Endothelial cell (in vitro differentiated cells): ENCODE measurements around the gene LUC7L. TPM values are rescaled to one million over a fixed set of nuclear protein-coding genes. Genes with fewer than 3 reads are reported as not detected.

ENCODE experiments used
- DNase-seq: peaks from one replicate; pipeline ENCODE4 v3.0.0; 2021; ENCODE audit warnings: low spot score
- H3K27ac Mint-ChIP-seq: one replicate; pipeline ENCODE4 v1.8.0; 2021; ENCODE audit warnings: mixed read lengths, inconsistent platforms; ENCODE audit not compliant: unreplicated experiment
- H3K27me3 Mint-ChIP-seq: one replicate; pipeline ENCODE4 v1.8.0; 2021; ENCODE audit warnings: mild to moderate bottlenecking, moderate library complexity, mixed read lengths, inconsistent platforms; ENCODE audit not compliant: unreplicated experiment
- H3K36me3 Mint-ChIP-seq: one replicate; pipeline ENCODE4 v1.8.0; 2021; ENCODE audit warnings: mild to moderate bottlenecking, low read depth, mixed read lengths, inconsistent platforms; ENCODE audit not compliant: unreplicated experiment
- H3K4me1 Mint-ChIP-seq: one replicate; pipeline ENCODE4 v1.8.0; 2021; ENCODE audit warnings: mild to moderate bottlenecking, mixed read lengths, inconsistent platforms; ENCODE audit not compliant: unreplicated experiment
- H3K4me3 Mint-ChIP-seq: one replicate; pipeline ENCODE4 v1.8.0; 2021; ENCODE audit warnings: mild to moderate bottlenecking, mixed read lengths, inconsistent platforms; ENCODE audit not compliant: unreplicated experiment
- H3K9me3 Mint-ChIP-seq: one replicate; pipeline ENCODE4 v1.8.0; 2021; ENCODE audit warnings: mixed read lengths, inconsistent platforms; ENCODE audit not compliant: unreplicated experiment
- total RNA-seq: library from RNA; stranded (reverse); fragmentation: NEBNext Ultra II Directional; extraction: Animal tissue kit (Norgen Biotek cat#: 25700); gene quantifications from one replicate; pipeline ENCODE4 v1.2.1, GENCODE V29; 2021; ENCODE audit not compliant: unreplicated experiment
- TF ChIP-seq, protein P1 (sequence below): fragments of 200-600 bp; sonication (generic); IDR thresholded peaks from one replicate; pipeline ENCODE4 v1.5.0; 2021; ENCODE audit warnings: antibody characterized with exemption; ENCODE audit not compliant: unreplicated experiment

LUC7L gene
- total RNA-seq, 1 donor from 2014 or later, result 92.2 TPM

DNA sequence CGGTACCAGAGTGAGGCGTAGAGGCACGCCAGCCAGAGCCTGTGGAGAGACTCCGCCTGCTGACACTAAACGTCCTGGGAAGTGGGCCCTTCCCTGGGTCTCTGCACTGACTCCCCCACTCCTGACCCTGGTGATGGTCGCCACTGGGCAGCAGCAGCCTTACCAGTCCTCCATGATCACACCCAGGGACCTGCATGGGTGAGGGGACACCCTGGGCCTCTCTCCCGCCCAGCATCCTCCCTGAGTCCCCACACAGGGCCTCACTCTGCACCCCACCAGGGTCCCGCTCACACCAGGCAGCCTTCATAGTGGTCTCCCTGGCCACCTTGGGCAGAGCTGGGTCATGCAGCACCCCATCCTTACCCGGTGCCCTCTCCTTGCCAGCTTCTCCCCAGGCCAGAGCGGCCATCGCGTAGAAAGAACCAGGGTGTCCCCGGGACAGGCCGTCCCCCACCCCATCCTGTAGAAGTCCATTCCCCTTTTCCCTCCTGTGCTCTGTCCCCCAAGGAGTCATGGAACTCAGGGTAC lies 35.8 kb upstream of the LUC7L start:
- no peak for DNase-seq
- H3K4me1 Mint-ChIP-seq, result no peaks in the 10 kb centered on the region
- no peak overlapping the region for H3K4me3 Mint-ChIP-seq
- H3K36me3 Mint-ChIP-seq, result peaks cover 20% of the 10 kb centered on the region
- peaks cover 6% of the 10 kb centered on the region for H3K27me3 Mint-ChIP-seq
- TF ChIP-seq, protein P1, sequence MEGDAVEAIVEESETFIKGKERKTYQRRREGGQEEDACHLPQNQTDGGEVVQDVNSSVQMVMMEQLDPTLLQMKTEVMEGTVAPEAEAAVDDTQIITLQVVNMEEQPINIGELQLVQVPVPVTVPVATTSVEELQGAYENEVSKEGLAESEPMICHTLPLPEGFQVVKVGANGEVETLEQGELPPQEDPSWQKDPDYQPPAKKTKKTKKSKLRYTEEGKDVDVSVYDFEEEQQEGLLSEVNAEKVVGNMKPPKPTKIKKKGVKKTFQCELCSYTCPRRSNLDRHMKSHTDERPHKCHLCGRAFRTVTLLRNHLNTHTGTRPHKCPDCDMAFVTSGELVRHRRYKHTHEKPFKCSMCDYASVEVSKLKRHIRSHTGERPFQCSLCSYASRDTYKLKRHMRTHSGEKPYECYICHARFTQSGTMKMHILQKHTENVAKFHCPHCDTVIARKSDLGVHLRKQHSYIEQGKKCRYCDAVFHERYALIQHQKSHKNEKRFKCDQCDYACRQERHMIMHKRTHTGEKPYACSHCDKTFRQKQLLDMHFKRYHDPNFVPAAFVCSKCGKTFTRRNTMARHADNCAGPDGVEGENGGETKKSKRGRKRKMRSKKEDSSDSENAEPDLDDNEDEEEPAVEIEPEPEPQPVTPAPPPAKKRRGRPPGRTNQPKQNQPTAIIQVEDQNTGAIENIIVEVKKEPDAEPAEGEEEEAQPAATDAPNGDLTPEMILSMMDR, result no peak
- H3K9me3 Mint-ChIP-seq, result no peaks in the 10 kb centered on the region
- H3K27ac Mint-ChIP-seq, result no peak overlapping the region

DNA sequence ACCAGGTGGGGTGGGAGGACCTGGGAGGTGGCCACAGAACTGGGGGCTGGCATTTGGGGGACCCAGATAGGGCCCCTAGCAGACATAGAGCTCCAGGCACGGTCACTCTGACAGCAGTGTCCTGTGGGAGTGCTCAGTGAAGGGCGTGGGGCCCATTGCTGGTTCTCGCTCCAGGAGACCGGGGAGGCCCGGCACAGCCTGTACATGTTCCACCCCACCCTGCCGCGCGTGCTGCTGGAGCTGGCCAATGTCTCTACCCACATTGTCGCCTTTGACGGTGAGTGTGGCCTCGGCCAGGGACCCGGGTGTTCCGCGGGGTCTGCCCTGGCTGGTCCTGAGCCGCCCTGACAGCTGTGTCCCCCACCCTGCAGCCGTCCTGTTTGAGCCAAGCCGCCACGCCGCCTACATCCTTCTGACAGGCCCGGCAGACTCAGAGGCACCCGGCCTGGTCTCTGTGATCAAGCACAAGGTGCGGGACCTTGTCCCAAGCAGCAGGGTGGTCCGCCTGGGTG lies 35.2 kb upstream of the LUC7L start:
- H3K4me1 Mint-ChIP-seq, result no peaks in the 10 kb centered on the region
- no peak overlapping the region for H3K4me3 Mint-ChIP-seq
- no peak for DNase-seq
- H3K27me3 Mint-ChIP-seq, result peaks cover 4% of the 10 kb centered on the region
- H3K27ac Mint-ChIP-seq, result no peak overlapping the region
- no peaks in the 10 kb centered on the region for H3K9me3 Mint-ChIP-seq
- TF ChIP-seq, protein P1, result no peak
- H3K36me3 Mint-ChIP-seq, result peaks cover 20% of the 10 kb centered on the region

DNA sequence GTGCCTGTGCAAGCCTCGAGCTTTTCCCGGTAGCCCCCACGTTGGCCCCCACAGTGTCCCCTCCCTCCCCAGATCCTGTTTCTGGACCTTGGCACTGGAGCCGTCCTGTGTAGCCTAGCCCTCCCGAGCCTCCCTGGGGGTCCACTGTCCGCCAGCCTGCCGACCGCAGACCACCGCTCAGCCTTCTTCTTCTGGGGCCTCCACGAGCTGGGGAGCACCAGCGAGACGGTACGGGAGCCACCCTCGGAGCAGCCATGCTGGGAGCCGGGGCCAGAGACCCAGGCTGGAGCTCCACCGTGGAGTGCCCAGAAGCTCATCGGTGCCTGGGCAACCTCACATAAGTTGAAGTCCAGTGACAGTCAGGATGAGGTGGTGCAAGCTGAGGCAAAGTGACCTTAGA lies 34.7 kb upstream of the LUC7L start:
- no peaks in the 10 kb centered on the region for H3K4me1 Mint-ChIP-seq
- no peaks in the 10 kb centered on the region for H3K9me3 Mint-ChIP-seq
- H3K27me3 Mint-ChIP-seq, result peaks cover 4% of the 10 kb centered on the region
- TF ChIP-seq, protein P1, result no peak
- no peak overlapping the region for H3K4me3 Mint-ChIP-seq
- H3K36me3 Mint-ChIP-seq, result peaks cover 20% of the 10 kb centered on the region
- no peak for DNase-seq
- no peak overlapping the region for H3K27ac Mint-ChIP-seq

DNA sequence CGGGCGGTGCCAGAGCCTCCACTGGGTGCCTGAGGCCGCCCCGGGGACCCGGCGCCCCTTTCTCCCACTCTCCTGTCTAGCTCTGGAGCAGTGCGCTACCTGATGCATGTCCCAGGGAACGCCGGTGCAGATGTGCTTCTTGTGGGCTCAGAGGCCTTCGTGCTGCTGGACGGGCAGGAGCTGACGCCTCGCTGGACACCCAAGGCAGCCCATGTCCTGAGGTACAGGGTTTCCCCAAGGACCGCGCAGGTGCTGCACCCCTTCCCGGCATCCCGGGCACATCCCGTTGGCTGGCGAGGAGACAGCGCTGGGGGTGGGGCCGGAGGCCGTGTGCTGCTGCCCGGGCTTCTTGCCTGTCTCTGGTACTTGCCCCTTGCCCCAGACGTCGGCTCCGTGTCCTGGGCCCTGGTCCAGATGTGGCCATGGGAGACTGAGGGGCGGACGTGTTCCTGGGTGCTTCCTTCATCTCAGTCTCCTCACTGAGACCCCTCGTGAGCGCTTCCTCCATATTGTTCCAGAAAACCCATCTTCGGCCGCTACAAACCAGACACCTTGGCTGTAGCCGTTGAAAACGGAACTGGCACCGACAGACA lies 34.0 kb upstream of the LUC7L start:
- Mint-ChIP-seq H3K9me3 (no peaks in the 10 kb centered on the region), H3K4me1 (no peaks in the 10 kb centered on the region), H3K36me3 (peaks cover 20% of the 10 kb centered on the region), H3K27me3 (peaks cover 4% of the 10 kb centered on the region), H3K27ac (no peak overlapping the region), H3K4me3 (no peak overlapping the region)
- TF ChIP-seq, protein P1, result no peak
- DNase-seq, result no peak

DNA sequence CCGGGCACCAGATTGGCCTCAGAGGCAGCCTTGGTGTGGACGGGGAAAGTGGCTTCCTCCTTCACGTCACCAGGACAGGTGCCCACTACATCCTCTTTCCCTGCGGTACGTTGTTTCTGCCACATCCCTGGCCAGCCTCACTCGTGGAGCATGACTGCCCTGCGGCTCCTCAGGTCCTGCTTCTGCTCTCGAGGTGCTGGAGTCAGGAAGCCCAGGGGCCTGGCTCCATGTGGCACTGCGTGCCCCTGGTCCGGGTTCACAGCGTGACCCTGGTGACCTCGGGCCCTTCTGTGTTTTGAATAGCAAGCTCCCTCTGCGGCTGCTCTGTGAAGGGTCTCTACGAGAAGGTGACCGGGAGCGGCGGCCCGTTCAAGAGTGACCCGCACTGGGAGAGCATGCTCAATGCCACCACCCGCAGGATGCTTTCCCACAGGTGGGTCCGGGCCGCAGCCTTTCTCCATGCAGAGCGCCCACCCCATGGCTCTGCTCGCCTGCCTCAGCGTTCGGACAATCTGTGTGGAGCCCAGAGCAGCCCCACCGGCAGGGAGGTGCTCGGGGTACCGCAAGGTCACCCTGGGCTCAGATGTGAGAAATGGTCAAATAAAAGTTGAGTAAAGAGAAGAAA lies 33.0 kb upstream of the LUC7L start:
- Mint-ChIP-seq H3K4me3 (no peak overlapping the region), H3K36me3 (peaks cover 17% of the 10 kb centered on the region), H3K4me1 (no peaks in the 10 kb centered on the region), H3K27me3 (peaks cover 2% of the 10 kb centered on the region), H3K9me3 (no peaks in the 10 kb centered on the region), H3K27ac (no peak overlapping the region)
- TF ChIP-seq, protein P1, result no peak
- no peak for DNase-seq
